Esophagus squamous epithelium (tissue), 4 donors: ENCODE results near the gene NUFIP2.

Source experiments
- POLR2A ChIP-seq, 4 donors: fragments of 450-650 bp; IDR thresholded peaks; one replicate each; pipeline ENCODE4 v1.6.1; 2017; ENCODE audit warnings: antibody characterized with exemption in 4 of 4, mild to moderate bottlenecking in 4 of 4, moderate library complexity in 3 of 4
- TF ChIP-seq, protein P1 (sequence below), 6 experiments: fragments of 450-650 bp in 4 of 6; fragments of 200-600 bp in 2 of 6; sonication (generic) in 2 of 6; IDR thresholded peaks; one replicate each; pipeline ENCODE4 v1.5.1; 2016 to 2019; ENCODE audit warnings: antibody characterized with exemption in 6 of 6, mild to moderate bottlenecking in 4 of 6, moderate library complexity in 4 of 6

DNA sequence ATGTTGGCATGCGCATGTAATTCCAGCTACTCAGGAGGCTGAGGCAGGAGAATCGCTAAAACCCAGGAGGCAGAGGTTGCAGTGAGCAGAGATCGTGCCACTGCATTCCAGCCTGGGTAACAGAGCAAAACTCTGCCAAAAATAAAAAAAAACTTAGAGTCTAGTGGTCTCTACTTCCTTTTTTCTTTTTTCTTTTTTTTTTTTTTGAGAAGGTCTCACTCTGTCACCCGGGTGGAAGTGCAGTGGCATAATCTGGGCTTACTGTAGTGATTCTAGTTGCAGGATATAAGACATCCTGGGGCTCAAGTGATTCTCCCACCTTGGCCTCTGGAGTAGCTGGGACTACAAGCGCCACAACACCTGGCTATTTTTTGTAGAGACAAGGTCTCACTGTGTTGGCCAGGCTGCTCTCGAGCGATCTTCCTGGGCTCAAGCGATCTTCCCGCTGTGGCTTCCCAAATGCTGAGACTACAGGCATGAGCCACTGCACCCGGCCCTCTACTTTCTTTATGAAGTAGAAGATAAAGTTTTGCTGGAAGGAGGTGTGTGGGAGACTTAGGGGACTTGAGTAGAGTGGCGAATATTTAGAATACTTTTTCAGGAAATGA, 48.3 kb upstream of the NUFIP2 start:
- TF ChIP-seq, protein P1, sequence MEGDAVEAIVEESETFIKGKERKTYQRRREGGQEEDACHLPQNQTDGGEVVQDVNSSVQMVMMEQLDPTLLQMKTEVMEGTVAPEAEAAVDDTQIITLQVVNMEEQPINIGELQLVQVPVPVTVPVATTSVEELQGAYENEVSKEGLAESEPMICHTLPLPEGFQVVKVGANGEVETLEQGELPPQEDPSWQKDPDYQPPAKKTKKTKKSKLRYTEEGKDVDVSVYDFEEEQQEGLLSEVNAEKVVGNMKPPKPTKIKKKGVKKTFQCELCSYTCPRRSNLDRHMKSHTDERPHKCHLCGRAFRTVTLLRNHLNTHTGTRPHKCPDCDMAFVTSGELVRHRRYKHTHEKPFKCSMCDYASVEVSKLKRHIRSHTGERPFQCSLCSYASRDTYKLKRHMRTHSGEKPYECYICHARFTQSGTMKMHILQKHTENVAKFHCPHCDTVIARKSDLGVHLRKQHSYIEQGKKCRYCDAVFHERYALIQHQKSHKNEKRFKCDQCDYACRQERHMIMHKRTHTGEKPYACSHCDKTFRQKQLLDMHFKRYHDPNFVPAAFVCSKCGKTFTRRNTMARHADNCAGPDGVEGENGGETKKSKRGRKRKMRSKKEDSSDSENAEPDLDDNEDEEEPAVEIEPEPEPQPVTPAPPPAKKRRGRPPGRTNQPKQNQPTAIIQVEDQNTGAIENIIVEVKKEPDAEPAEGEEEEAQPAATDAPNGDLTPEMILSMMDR (IDR thresholded peaks at IDR 0.05): no peak
- no peak for TF ChIP-seq POLR2A (IDR thresholded peaks at IDR 0.05)
